ENCODE measurements around the gene PDE9A. TPM values are rescaled to one million over a fixed set of nuclear protein-coding genes. Genes with fewer than 3 reads are reported as not detected.

PDE9A gene
- total RNA-seq, 1 experiment from 2014 or later, result 44.8 TPM

DNA sequence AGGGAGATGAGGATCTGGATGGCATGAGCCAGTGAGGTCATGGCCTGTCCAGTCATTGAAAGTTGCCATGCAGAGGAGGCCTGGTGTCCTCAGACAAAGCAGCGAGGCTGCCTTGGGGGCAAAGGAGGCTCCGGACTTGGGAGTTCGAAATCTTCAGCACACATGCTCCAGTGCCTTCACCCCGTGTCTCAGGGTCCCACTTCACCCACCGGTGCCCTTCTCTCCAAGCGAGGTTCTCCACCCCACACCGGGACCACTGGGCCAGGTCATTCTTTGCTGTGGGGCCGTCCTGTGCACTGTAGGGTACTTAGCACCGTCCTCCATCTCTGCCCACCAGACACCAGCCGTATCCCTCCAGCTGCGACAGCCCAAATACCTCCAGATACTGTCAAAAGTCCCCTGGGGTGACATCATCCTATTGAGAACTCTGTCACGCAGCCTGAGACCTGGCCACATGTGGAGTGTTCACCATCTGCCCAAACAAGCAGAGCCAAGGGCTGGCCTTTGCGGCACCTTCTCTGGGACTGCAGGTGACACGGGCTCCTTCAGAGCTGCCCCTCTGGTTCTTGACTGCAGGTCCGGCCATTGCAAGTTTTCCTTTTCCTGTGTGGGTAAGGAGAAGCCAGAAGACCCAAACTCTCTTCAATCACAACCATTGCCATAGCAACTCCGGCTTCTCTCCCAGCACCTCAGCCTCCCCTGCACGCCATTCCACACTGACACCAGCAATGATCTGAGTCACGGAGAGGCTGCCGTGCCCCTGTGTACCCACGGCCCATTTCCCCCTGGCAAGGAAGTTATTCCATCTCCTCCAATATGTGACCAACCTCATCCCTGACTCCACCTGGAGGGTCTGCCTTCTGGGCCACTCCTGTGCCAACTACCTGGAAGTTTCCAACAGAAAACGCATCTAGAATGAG, 20.4 kb upstream of the PDE9A start:
- ATAC-seq, result no peak
- CTCF ChIA-PET, result interaction anchor here (0.6 to 2.0 kb wide), 9 partner anchors 8 to 268 kb away, joined by 3 to 9 read pairs (median 3); partner anchors contain the start of gene PDE9A
- POLR2A ChIA-PET, result no interaction called here

GRCh38 chr21:42633858-42634257, 19.6 kb upstream of the PDE9A start:
- no peak for DNase-seq (ENCODE audit: low spot score)
- Mint-ChIP-seq H3K4me3 (no peak overlapping the region), H3K4me1 (peaks cover 5% of the 10 kb centered on the region), H3K27ac (no peak overlapping the region), H3K9me3 (no peaks in the 10 kb centered on the region), H3K27me3 (ENCODE audit: low read depth) (no peaks in the 10 kb centered on the region), H3K36me3 (no peaks in the 10 kb centered on the region)
- ChIA-PET CTCF (no interaction called here), POLR2A (no interaction called here)
- ATAC-seq, result peak; percentile 61; the same call in 1 of the 2 replicates
- TF ChIP-seq HMGA2 (CRISPR knock-in tag; IDR thresholded peaks at IDR 0.05), result no peak
- TF ChIP-seq EMX1 (CRISPR knock-in tag; IDR thresholded peaks at IDR 0.05), result no peak
- no peak for TF ChIP-seq ZNF671 (CRISPR knock-in tag; IDR thresholded peaks at IDR 0.05)
- TF ChIP-seq E2F4 (CRISPR knock-in tag; IDR thresholded peaks at IDR 0.05; ENCODE audit: borderline replicate concordance, low read depth), result no peak
- TF ChIP-seq, protein P1, sequence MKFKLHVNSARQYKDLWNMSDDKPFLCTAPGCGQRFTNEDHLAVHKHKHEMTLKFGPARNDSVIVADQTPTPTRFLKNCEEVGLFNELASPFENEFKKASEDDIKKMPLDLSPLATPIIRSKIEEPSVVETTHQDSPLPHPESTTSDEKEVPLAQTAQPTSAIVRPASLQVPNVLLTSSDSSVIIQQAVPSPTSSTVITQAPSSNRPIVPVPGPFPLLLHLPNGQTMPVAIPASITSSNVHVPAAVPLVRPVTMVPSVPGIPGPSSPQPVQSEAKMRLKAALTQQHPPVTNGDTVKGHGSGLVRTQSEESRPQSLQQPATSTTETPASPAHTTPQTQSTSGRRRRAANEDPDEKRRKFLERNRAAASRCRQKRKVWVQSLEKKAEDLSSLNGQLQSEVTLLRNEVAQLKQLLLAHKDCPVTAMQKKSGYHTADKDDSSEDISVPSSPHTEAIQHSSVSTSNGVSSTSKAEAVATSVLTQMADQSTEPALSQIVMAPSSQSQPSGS (CRISPR knock-in tag; IDR thresholded peaks at IDR 0.05; ENCODE audit: borderline replicate concordance, low read depth), result no peak
- TF ChIP-seq ZBTB21 (CRISPR knock-in tag; IDR thresholded peaks at IDR 0.05; ENCODE audit: borderline replicate concordance), result no peak
- no peak for TF ChIP-seq ATF1 (CRISPR knock-in tag; IDR thresholded peaks at IDR 0.05)
- TF ChIP-seq, protein P2, sequence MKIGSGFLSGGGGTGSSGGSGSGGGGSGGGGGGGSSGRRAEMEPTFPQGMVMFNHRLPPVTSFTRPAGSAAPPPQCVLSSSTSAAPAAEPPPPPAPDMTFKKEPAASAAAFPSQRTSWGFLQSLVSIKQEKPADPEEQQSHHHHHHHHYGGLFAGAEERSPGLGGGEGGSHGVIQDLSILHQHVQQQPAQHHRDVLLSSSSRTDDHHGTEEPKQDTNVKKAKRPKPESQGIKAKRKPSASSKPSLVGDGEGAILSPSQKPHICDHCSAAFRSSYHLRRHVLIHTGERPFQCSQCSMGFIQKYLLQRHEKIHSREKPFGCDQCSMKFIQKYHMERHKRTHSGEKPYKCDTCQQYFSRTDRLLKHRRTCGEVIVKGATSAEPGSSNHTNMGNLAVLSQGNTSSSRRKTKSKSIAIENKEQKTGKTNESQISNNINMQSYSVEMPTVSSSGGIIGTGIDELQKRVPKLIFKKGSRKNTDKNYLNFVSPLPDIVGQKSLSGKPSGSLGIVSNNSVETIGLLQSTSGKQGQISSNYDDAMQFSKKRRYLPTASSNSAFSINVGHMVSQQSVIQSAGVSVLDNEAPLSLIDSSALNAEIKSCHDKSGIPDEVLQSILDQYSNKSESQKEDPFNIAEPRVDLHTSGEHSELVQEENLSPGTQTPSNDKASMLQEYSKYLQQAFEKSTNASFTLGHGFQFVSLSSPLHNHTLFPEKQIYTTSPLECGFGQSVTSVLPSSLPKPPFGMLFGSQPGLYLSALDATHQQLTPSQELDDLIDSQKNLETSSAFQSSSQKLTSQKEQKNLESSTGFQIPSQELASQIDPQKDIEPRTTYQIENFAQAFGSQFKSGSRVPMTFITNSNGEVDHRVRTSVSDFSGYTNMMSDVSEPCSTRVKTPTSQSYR (CRISPR knock-in tag; IDR thresholded peaks at IDR 0.05), result no peak
- TF ChIP-seq, protein P3, sequence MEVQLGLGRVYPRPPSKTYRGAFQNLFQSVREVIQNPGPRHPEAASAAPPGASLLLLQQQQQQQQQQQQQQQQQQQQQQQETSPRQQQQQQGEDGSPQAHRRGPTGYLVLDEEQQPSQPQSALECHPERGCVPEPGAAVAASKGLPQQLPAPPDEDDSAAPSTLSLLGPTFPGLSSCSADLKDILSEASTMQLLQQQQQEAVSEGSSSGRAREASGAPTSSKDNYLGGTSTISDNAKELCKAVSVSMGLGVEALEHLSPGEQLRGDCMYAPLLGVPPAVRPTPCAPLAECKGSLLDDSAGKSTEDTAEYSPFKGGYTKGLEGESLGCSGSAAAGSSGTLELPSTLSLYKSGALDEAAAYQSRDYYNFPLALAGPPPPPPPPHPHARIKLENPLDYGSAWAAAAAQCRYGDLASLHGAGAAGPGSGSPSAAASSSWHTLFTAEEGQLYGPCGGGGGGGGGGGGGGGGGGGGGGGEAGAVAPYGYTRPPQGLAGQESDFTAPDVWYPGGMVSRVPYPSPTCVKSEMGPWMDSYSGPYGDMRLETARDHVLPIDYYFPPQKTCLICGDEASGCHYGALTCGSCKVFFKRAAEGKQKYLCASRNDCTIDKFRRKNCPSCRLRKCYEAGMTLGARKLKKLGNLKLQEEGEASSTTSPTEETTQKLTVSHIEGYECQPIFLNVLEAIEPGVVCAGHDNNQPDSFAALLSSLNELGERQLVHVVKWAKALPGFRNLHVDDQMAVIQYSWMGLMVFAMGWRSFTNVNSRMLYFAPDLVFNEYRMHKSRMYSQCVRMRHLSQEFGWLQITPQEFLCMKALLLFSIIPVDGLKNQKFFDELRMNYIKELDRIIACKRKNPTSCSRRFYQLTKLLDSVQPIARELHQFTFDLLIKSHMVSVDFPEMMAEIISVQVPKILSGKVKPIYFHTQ (CRISPR knock-in tag; IDR thresholded peaks at IDR 0.05), result no peak
- TF ChIP-seq NR3C1 (CRISPR knock-in tag; conservative IDR thresholded peaks at IDR 0.05; ENCODE audit: low read depth), result no peak
- TF ChIP-seq SMAD4 (CRISPR knock-in tag; IDR thresholded peaks at IDR 0.05), result no peak

More for the DNA sequence above, 20.4 kb upstream of the PDE9A start:
- H3K9me3 Mint-ChIP-seq, result no peaks in the 10 kb centered on the region
- no peaks in the 10 kb centered on the region for H3K27me3 Mint-ChIP-seq (ENCODE audit: low read depth)
- H3K4me3 Mint-ChIP-seq, result no peak overlapping the region
- no peak for DNase-seq (ENCODE audit: low spot score)
- H3K36me3 Mint-ChIP-seq, result no peaks in the 10 kb centered on the region
- H3K27ac Mint-ChIP-seq, result no peak overlapping the region
- TF ChIP-seq, protein P4, sequence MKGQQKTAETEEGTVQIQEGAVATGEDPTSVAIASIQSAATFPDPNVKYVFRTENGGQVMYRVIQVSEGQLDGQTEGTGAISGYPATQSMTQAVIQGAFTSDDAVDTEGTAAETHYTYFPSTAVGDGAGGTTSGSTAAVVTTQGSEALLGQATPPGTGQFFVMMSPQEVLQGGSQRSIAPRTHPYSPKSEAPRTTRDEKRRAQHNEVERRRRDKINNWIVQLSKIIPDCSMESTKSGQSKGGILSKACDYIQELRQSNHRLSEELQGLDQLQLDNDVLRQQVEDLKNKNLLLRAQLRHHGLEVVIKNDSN (CRISPR knock-in tag; IDR thresholded peaks at IDR 0.05), result no peak
- TF ChIP-seq ZNF121 (CRISPR knock-in tag; IDR thresholded peaks at IDR 0.05) (no peak), NFE2L1 (CRISPR knock-in tag; IDR thresholded peaks at IDR 0.05) (no peak)
- H3K4me1 Mint-ChIP-seq, result peaks cover 2% of the 10 kb centered on the region; the same call in 1 of the 2 replicates

Data from WTC11 (cell line).